Thyroid gland (tissue), 4 donors: ENCODE measurements around the gene CALY. TPM values are rescaled to one million over a fixed set of nuclear protein-coding genes. Genes with fewer than 3 reads are reported as not detected.

Experiments used
- DNase-seq, 2 donors: peaks; one replicate each; pipeline ENCODE4 v3.0.0-alpha.2; 2019
- H3K27ac ChIP-seq, 3 donors: fragments of 200-600 bp; sonication (generic); 1 replicate in 2 of 3; 2 replicates in 1 of 3; pipeline ENCODE4 v1.5.1; 2016 to 2019; ENCODE audit warnings: mild to moderate bottlenecking in 1 of 3, moderate library complexity in 1 of 3
- H3K27me3 ChIP-seq: fragments of 200-600 bp; sonication (generic); one replicate; pipeline ENCODE4 v1.5.1; 2019
- H3K36me3 ChIP-seq, 2 donors: fragments of 200-600 bp; sonication (generic); one replicate each; pipeline ENCODE4 v1.5.1; 2016 to 2019
- H3K4me1 ChIP-seq, 2 donors: fragments of 200-600 bp; sonication (generic); one replicate each; pipeline ENCODE4 v1.5.1; 2017 to 2019
- H3K4me3 ChIP-seq, 3 donors: fragments of 200-600 bp; sonication (generic); replicated peaks in 1 of 3; 1 replicate in 2 of 3; 2 replicates in 1 of 3; pipeline ENCODE4 v1.5.1; 2016; ENCODE audit warnings: mild to moderate bottlenecking in 1 of 3
- H3K9me3 ChIP-seq: fragments of 200-600 bp; sonication (generic); one replicate; pipeline ENCODE4 v1.5.1; 2017
- CTCF ChIP-seq, 6 experiments: fragments of 200-600 bp in 3 of 6; fragments of 450-650 bp in 3 of 6; sonication (generic) in 3 of 6; IDR thresholded peaks; one replicate each; pipeline ENCODE4 v1.5.1; 2016 to 2019; ENCODE audit warnings: antibody characterized with exemption in 6 of 6, mild to moderate bottlenecking in 2 of 6, inconsistent platforms in 1 of 6, moderate library complexity in 1 of 6
- POLR2A ChIP-seq, 2 donors: fragments of 450-650 bp; IDR thresholded peaks; one replicate each; pipeline ENCODE4 v1.6.1; 2017; ENCODE audit warnings: antibody characterized with exemption in 2 of 2, mild to moderate bottlenecking in 2 of 2, moderate library complexity in 1 of 2
- WGBS, 2 donors: methylation state at CpG; one replicate each; pipeline ENCODE4 v1.1.5; 2017; 5-methylcytosine and 5-hydroxymethylcytosine counted together
- intact Hi-C: fragments of 100-400 bp; cut with DNase I; formaldehyde crosslinking; loops from one replicate; pipeline ENCODE4 v1.15.1; 2023
- total RNA-seq, 4 donors: library from RNA; depleted of rRNA; stranded (reverse); fragments of >200 nt; gene quantifications; one replicate each; pipeline ENCODE4 v1.2.3, GENCODE V29; 2016

CALY gene
- total RNA-seq, 4 donors from 2014 or later, result 0.13 to 1.5 TPM; not detected in 2

DNA sequence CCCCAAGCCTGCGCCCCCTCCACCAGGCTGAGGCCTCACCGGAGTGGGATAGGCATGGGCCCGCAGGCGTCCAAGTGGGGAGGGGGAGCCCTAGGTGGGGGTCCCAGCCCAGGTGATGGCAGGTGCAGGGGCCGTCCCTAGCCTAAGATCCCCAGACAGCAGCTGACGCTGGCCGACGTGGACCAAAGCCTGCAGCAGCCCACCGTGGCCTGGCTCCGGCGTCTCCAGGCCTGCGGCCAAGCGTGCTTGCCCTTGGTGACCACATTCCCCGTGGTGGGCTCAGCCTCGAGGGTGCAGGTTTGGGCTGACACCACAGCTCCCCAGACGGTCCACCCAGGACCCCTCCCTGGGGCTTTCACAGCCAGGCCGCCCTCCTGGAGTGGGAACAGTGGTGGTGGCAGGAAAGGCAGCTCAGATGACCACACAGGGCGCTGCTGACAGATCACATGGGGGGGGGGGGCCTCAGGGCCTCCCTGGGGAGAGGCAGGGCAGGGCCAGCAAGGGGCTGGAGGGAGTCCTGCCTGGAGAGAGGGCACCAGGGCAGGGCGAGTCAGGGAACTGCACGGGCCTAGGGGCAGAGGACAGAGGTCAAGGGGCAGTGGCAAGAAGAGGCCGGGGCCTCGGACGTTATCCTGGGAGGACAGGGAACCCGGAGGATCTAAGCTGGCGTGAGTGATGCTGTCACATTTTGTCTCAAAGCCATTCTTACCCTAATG lies 59.3 kb downstream of the CALY start:
- Histone ChIP-seq H3K4me1 (peaks cover 6 to 12% of the 10 kb centered on the region in 2 donors), H3K4me3 (no peak overlapping the region), H3K27ac (no peak overlapping the region), H3K9me3 (no peaks in the 10 kb centered on the region), H3K27me3 (no peaks in the 10 kb centered on the region), H3K36me3 (peaks cover 20 to 24% of the 10 kb centered on the region in 2 donors)
- TF ChIP-seq CTCF (IDR thresholded peaks at IDR 0.05), result no peak
- TF ChIP-seq POLR2A (IDR thresholded peaks at IDR 0.05), result no peak
- 82 to 84% methylated on average over 8 to 10 of the region's 25 CpGs for WGBS, 2 donors
- no peak for DNase-seq
- intact Hi-C loops, result no loop called here

- H3K9me3 ChIP-seq, result no peaks in the 10 kb centered on the region
- H3K36me3 ChIP-seq, result peaks cover 12 to 15% of the 10 kb centered on the region in 2 donors
- WGBS, 2 donors, result 14 to 67% methylated on average over 3 to 10 of the region's 63 CpGs
- intact Hi-C loops, result no loop called here
- H3K4me1 ChIP-seq, result peaks cover 6 to 12% of the 10 kb centered on the region in 2 donors
- no peak for TF ChIP-seq POLR2A (IDR thresholded peaks at IDR 0.05)
- no peak for TF ChIP-seq CTCF (IDR thresholded peaks at IDR 0.05)
- no peaks in the 10 kb centered on the region for H3K27me3 ChIP-seq
- no peak within 1 kb of the TSS for H3K27ac ChIP-seq
- no peak within 1 kb of the TSS for H3K4me3 ChIP-seq
- DNase-seq, result peak; percentile 67 to 74
Observed at GRCh38 chr10:133276435-133277201, 60.1 kb downstream of the CALY start, which contains the start of gene ADAM8. Gene ADAM8, minus strand, starts transcription at chr10:133276868. Its CDS starts 51 bp downstream, at chr10:133276817.

DNA sequence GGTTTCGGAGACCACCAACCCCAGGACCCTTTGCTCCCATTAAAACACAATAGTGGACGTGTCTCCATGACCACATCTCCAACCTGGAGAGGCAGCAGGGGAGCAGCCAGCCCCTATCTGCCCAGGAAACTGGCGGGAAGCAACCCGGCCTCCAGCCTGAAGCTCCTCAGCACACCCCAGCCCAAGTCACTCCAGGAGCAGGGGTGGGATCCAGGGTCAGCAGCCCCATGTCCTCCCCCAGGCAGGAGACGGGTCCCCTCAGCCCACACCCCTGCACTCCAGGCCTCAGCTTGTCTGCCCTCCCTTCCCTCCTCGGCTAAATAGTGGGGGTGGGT lies 60.6 kb downstream of the CALY start:
- WGBS, 2 donors, result 39 to 51% methylated on average over 4 of the region's 6 CpGs
- peaks cover 6 to 12% of the 10 kb centered on the region in 2 donors for H3K4me1 ChIP-seq
- no peak overlapping the region for H3K27ac ChIP-seq
- no peaks in the 10 kb centered on the region for H3K9me3 ChIP-seq
- peaks cover 7 to 10% of the 10 kb centered on the region in 2 donors for H3K36me3 ChIP-seq
- no peaks in the 10 kb centered on the region for H3K27me3 ChIP-seq
- TF ChIP-seq POLR2A (IDR thresholded peaks at IDR 0.05), result no peak
- no peak for TF ChIP-seq CTCF (IDR thresholded peaks at IDR 0.05)
- H3K4me3 ChIP-seq, result no peak overlapping the region
- no peak for DNase-seq
- intact Hi-C loops, result no loop called here

DNA sequence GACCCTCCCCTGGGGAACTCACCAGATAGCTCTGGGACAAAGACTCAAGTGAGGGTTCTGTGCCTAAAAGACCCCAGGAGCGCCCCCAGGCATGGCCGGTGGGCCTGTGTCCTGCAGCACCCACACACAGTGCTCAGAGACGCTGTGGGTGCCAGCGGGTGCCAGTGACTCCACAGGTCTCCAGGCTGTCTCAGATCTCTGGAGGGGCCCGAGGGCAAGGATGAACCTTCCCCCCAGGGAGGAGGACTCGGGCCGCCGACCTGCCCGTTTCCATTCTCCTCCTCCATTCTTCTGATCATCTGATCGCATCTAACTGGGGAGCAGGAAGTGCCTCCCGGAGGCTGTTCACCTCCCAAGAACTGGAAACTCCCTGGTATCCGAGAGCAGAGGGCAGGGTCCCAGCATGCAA lies 61.0 kb downstream of the CALY start:
- H3K4me1 ChIP-seq, result peaks cover 6 to 12% of the 10 kb centered on the region in 2 donors
- 39 to 51% methylated on average over 7 of the region's 12 CpGs for WGBS, 2 donors

More for the DNA sequence above, 61.0 kb downstream of the CALY start:
- no peak overlapping the region for H3K27ac ChIP-seq
- H3K4me3 ChIP-seq, result no peak overlapping the region
- no peaks in the 10 kb centered on the region for H3K9me3 ChIP-seq
- intact Hi-C loops, result no loop called here
- peaks cover 6 to 10% of the 10 kb centered on the region in 2 donors for H3K36me3 ChIP-seq
- no peak for DNase-seq
- no peaks in the 10 kb centered on the region for H3K27me3 ChIP-seq
- TF ChIP-seq POLR2A (IDR thresholded peaks at IDR 0.05) (no peak), CTCF (IDR thresholded peaks at IDR 0.05) (no peak)
